H54 (cell line): ENCODE results near the gene PLAAT5.

Experiments
- DNase-seq: peaks from one replicate; pipeline ENCODE4 v3.0.0; 2011; ENCODE audit warnings: low spot score, mixed read lengths; ENCODE audit not compliant: insufficient read length
- FAIRE-seq: peaks from 3 replicates; lab custom pipeline; 2011; peaks lifted over from hg19 to GRCh38; lab: Jason Lieb, UNC
- POLR2A ChIP-seq: IDR thresholded peaks from 2 replicates; pipeline ENCODE4 v1.6.1; 2011; ENCODE audit warnings: low read depth, mild to moderate bottlenecking, low read length

Gene PLAAT5

GRCh38 chr11:63427971-63428508, 62.9 kb downstream of the PLAAT5 start:
- DNase-seq (no peak), FAIRE-seq (no peak)
- no peak for TF ChIP-seq POLR2A

- FAIRE-seq (no peak), DNase-seq (no peak)
- TF ChIP-seq POLR2A, result no peak
Measured at GRCh38 chr11:63417174-63417852, 73.7 kb downstream of the PLAAT5 start.
